Ishikawa (cell line): Measurements from ENCODE around the gene SEMG2.

ENCODE experiments used
- TEAD4 ChIP-seq: IDR thresholded peaks from 2 replicates; pipeline ENCODE4 v1.6.1; 2012
- TF ChIP-seq, protein P1 (sequence below): IDR thresholded peaks from 2 replicates; pipeline ENCODE4 v1.6.1; 2012; ENCODE audit warnings: low read depth, mild to moderate bottlenecking

DNA sequence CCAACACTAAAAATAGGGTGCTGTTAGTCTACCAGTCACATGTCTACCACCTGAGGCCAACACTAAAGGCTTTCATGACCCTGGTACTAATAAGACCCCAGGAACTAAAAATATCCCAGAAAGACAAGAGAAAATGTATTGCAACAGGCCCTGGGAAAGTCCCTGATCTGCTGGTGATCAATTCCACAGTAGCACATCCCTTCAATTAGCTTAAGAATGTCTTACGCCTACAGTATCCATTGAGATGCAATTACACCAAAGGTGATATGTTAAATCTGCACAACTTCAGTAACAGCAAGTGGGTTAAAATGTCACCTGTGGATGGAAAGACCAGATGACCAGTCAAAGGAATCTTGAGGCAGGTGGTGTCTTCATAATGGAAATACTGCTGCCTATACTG, 11.2 kb upstream of the SEMG2 start:
- TF ChIP-seq TEAD4 = no peak
- TF ChIP-seq, protein P1, sequence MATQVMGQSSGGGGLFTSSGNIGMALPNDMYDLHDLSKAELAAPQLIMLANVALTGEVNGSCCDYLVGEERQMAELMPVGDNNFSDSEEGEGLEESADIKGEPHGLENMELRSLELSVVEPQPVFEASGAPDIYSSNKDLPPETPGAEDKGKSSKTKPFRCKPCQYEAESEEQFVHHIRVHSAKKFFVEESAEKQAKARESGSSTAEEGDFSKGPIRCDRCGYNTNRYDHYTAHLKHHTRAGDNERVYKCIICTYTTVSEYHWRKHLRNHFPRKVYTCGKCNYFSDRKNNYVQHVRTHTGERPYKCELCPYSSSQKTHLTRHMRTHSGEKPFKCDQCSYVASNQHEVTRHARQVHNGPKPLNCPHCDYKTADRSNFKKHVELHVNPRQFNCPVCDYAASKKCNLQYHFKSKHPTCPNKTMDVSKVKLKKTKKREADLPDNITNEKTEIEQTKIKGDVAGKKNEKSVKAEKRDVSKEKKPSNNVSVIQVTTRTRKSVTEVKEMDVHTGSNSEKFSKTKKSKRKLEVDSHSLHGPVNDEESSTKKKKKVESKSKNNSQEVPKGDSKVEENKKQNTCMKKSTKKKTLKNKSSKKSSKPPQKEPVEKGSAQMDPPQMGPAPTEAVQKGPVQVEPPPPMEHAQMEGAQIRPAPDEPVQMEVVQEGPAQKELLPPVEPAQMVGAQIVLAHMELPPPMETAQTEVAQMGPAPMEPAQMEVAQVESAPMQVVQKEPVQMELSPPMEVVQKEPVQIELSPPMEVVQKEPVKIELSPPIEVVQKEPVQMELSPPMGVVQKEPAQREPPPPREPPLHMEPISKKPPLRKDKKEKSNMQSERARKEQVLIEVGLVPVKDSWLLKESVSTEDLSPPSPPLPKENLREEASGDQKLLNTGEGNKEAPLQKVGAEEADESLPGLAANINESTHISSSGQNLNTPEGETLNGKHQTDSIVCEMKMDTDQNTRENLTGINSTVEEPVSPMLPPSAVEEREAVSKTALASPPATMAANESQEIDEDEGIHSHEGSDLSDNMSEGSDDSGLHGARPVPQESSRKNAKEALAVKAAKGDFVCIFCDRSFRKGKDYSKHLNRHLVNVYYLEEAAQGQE = no peak
